ENCODE measurements around the gene SIRT1. TPM values are rescaled to one million over a fixed set of nuclear protein-coding genes. Genes with fewer than 3 reads are reported as not detected.

Gene SIRT1
- total RNA-seq, result 53.9 TPM

GRCh38 chr10:67884313-67884841, at the start of gene SIRT1:
Gene SIRT1, plus strand, starts transcription at chr10:67884656. Its CDS starts 66 bp downstream, at chr10:67884722.

GRCh38 chr10:67837541-67838314, 46.7 kb upstream of the SIRT1 start, which contains the start of gene DNAJC12:
Gene DNAJC12, minus strand, starts transcription at chr10:67838188. Its CDS starts 177 bp downstream, at chr10:67838011.

Other genes with a start within 250 kb of the SIRT1 start
- gene CTNNA3, start 188.5 kb upstream of the SIRT1 start, total RNA-seq, result 9.3 TPM
- gene DNAJC12, start 46.5 kb upstream of the SIRT1 start, total RNA-seq, result 7.9 TPM
- 117 TPM for gene HERC4, start 190.6 kb downstream of the SIRT1 start, total RNA-seq
- 7.0 TPM for gene MYPN, start 224.8 kb downstream of the SIRT1 start, total RNA-seq